ENCODE measurements around the gene TSPO2.

DNA sequence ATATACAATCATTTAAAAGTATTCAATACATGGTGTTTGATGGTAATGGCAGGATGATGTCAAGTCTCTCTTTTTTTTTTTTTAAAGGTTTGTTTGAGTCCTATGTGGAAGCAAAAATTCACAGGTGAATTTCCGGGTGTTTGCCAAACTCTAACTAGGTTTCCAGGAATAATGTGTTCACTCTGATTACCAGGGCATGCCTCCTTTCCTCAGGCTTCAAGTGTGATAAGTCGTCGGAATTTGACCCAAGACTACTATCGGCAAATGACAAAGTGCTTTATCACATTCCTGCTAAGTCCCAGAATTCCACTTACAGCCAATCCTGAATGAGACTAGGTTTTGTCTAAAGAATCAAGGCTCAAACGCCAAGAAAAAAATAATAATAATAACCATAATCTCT lies 22.6 kb downstream of the TSPO2 start:
- TF ChIP-seq, protein P1, sequence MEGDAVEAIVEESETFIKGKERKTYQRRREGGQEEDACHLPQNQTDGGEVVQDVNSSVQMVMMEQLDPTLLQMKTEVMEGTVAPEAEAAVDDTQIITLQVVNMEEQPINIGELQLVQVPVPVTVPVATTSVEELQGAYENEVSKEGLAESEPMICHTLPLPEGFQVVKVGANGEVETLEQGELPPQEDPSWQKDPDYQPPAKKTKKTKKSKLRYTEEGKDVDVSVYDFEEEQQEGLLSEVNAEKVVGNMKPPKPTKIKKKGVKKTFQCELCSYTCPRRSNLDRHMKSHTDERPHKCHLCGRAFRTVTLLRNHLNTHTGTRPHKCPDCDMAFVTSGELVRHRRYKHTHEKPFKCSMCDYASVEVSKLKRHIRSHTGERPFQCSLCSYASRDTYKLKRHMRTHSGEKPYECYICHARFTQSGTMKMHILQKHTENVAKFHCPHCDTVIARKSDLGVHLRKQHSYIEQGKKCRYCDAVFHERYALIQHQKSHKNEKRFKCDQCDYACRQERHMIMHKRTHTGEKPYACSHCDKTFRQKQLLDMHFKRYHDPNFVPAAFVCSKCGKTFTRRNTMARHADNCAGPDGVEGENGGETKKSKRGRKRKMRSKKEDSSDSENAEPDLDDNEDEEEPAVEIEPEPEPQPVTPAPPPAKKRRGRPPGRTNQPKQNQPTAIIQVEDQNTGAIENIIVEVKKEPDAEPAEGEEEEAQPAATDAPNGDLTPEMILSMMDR (conservative IDR thresholded peaks at IDR 0.05 in 1 of 2, IDR thresholded peaks at IDR 0.05 in 1 of 2; ENCODE audit: low read depth in 1 of 2, low read length in 2 of 2), result no peak
- no peak for TF ChIP-seq EZH2 (IDR thresholded peaks at IDR 0.05; ENCODE audit: low read length, missing control alignments)
